Immature natural killer cell (primary cell): Measurements from ENCODE around the gene RASGRF1. TPM values are rescaled to one million over a fixed set of nuclear protein-coding genes. Genes with fewer than 3 reads are reported as not detected.
"Not testable (repeated sequence)": the region's sequence is repeated elsewhere in the genome, so short reads cannot be mapped to it uniquely, and the experiment has no call there.

Experiments
- DNase-seq, 3 donors: peaks; one replicate each; pipeline ENCODE4 v3.0.0; 2022; ENCODE audit warnings: mixed read lengths in 1 of 3
- H3K27ac Mint-ChIP-seq, 6 donors: one replicate each; pipeline ENCODE4 v1.8.0; 2020; ENCODE audit warnings: mixed read lengths in 6 of 6, mild to moderate bottlenecking in 5 of 6, inconsistent platforms in 4 of 6, moderate library complexity in 3 of 6
- H3K27me3 Mint-ChIP-seq, 3 donors: one replicate each; pipeline ENCODE4 v1.8.0; 2020 to 2021; ENCODE audit warnings: low read depth in 3 of 3, mild to moderate bottlenecking in 3 of 3, mixed read lengths in 3 of 3, moderate library complexity in 3 of 3, inconsistent platforms in 1 of 3
- H3K36me3 Mint-ChIP-seq, 3 donors: one replicate each; pipeline ENCODE4 v1.8.0; 2020; ENCODE audit warnings: mixed read lengths in 3 of 3, inconsistent platforms in 2 of 3, mild to moderate bottlenecking in 2 of 3
- H3K4me1 Mint-ChIP-seq, 2 donors: one replicate each; pipeline ENCODE4 v1.8.0; 2020; ENCODE audit warnings: inconsistent platforms in 2 of 2, mild to moderate bottlenecking in 2 of 2, mixed read lengths in 2 of 2, moderate library complexity in 1 of 2
- H3K4me3 Mint-ChIP-seq, 5 donors: one replicate each; pipeline ENCODE4 v1.8.0; 2020; ENCODE audit warnings: mild to moderate bottlenecking in 5 of 5, mixed read lengths in 5 of 5, inconsistent platforms in 3 of 5, moderate library complexity in 3 of 5
- H3K9me3 Mint-ChIP-seq, 6 donors: one replicate each; pipeline ENCODE4 v1.8.0; 2020; ENCODE audit warnings: mild to moderate bottlenecking in 6 of 6, mixed read lengths in 6 of 6, inconsistent platforms in 4 of 6, moderate library complexity in 3 of 6
- polyA plus RNA-seq, 3 donors: library from polyadenylated mRNA; unstranded; fragments of 300-500 nt; fragmentation: Illumina TruSeq; gene quantifications; one replicate each; pipeline ENCODE4 v1.2.3, GENCODE V29; 2021

Gene RASGRF1
- polyA plus RNA-seq, 3 donors from 2014 or later, result not detected

GRCh38 chr15:79115986-79116665, 25.5 kb upstream of the RASGRF1 start:
- H3K27ac Mint-ChIP-seq, result no peak overlapping the region
- no peak overlapping the region for H3K4me3 Mint-ChIP-seq
- H3K4me1 Mint-ChIP-seq, result no peaks in the 10 kb centered on the region
- no peaks in the 10 kb centered on the region for H3K36me3 Mint-ChIP-seq
- peaks cover 0 to 7% (median 0%) of the 10 kb centered on the region in 3 donors for H3K27me3 Mint-ChIP-seq
- DNase-seq, result no peak
- peaks cover 0 to 2% (median 0%) of the 10 kb centered on the region in 6 donors for H3K9me3 Mint-ChIP-seq

GRCh38 chr15:79113831-79114230, 23.3 kb upstream of the RASGRF1 start:
- Mint-ChIP-seq H3K36me3 (peaks cover 0 to 4% (median 0%) of the 10 kb centered on the region in 3 donors), H3K4me1 (no peaks in the 10 kb centered on the region), H3K27ac (no peak overlapping the region), H3K4me3 (no peak overlapping the region), H3K9me3 (peaks cover 0 to 2% (median 0%) of the 10 kb centered on the region in 6 donors), H3K27me3 (peaks cover 0 to 7% (median 2%) of the 10 kb centered on the region in 3 donors)
- no peak for DNase-seq

- not testable (repeated sequence) for H3K27ac Mint-ChIP-seq, H3K36me3 Mint-ChIP-seq, H3K4me1 Mint-ChIP-seq, H3K4me3 Mint-ChIP-seq, DNase-seq, H3K9me3 Mint-ChIP-seq
- peaks cover 2 to 14% (median 6%) of the 10 kb centered on the region in 3 donors for H3K27me3 Mint-ChIP-seq
Observed at GRCh38 chr15:79111404-79111803, 20.8 kb upstream of the RASGRF1 start.

GRCh38 chr15:79105141-79105540, 14.6 kb upstream of the RASGRF1 start:
- Mint-ChIP-seq H3K9me3 (no peaks in the 10 kb centered on the region), H3K4me3 (no peak overlapping the region), H3K4me1 (no peaks in the 10 kb centered on the region), H3K27me3 (peaks cover 8% of the 10 kb centered on the region in 3 donors), H3K27ac (no peak overlapping the region), H3K36me3 (peaks cover 0 to 1% (median 0%) of the 10 kb centered on the region in 3 donors)
- no peak for DNase-seq

GRCh38 chr15:79102595-79102994, 12.0 kb upstream of the RASGRF1 start:
- Mint-ChIP-seq H3K4me3 (no peak overlapping the region), H3K36me3 (no peaks in the 10 kb centered on the region), H3K27ac (no peak overlapping the region), H3K27me3 (peaks cover 6 to 7% (median 6%) of the 10 kb centered on the region in 3 donors), H3K9me3 (no peaks in the 10 kb centered on the region), H3K4me1 (no peaks in the 10 kb centered on the region)
- DNase-seq, result no peak

GRCh38 chr15:79101866-79102581, 11.4 kb upstream of the RASGRF1 start:
- H3K9me3 Mint-ChIP-seq, result no peaks in the 10 kb centered on the region

GRCh38 chr15:79099692-79100091, 9.1 kb upstream of the RASGRF1 start:
- no peak overlapping the region for H3K4me3 Mint-ChIP-seq
- no peak overlapping the region for H3K27ac Mint-ChIP-seq
- no peaks in the 10 kb centered on the region for H3K4me1 Mint-ChIP-seq
- no peak for DNase-seq
- no peaks in the 10 kb centered on the region for H3K9me3 Mint-ChIP-seq
- peaks cover 0 to 7% (median 3%) of the 10 kb centered on the region in 3 donors for H3K27me3 Mint-ChIP-seq
- H3K36me3 Mint-ChIP-seq, result no peaks in the 10 kb centered on the region

More at GRCh38 chr15:79101866-79102581, 11.4 kb upstream of the RASGRF1 start:
- Mint-ChIP-seq H3K36me3 (no peaks in the 10 kb centered on the region), H3K27ac (no peak overlapping the region), H3K4me3 (no peak overlapping the region), H3K27me3 (peaks cover 6 to 11% (median 6%) of the 10 kb centered on the region in 3 donors), H3K4me1 (no peaks in the 10 kb centered on the region)
- DNase-seq, result no peak

- no peaks in the 10 kb centered on the region for H3K4me1 Mint-ChIP-seq
- DNase-seq, result no peak
- no peaks in the 10 kb centered on the region for H3K9me3 Mint-ChIP-seq
- H3K4me3 Mint-ChIP-seq, result no peak overlapping the region
- H3K36me3 Mint-ChIP-seq, result no peaks in the 10 kb centered on the region
- H3K27me3 Mint-ChIP-seq, result peaks cover 5 to 22% (median 6%) of the 10 kb centered on the region in 3 donors
- no peak overlapping the region for H3K27ac Mint-ChIP-seq
Observed at GRCh38 chr15:79094611-79095021, 4.0 kb upstream of the RASGRF1 start.

- Mint-ChIP-seq H3K9me3 (no peaks in the 10 kb centered on the region), H3K27me3 (peaks cover 6 to 28% (median 11%) of the 10 kb centered on the region in 3 donors), H3K36me3 (no peaks in the 10 kb centered on the region), H3K4me1 (no peaks in the 10 kb centered on the region), H3K27ac (no peak overlapping the region), H3K4me3 (no peak overlapping the region)
- DNase-seq, result no peak
Observed at GRCh38 chr15:79093352-79093935, 2.9 kb upstream of the RASGRF1 start.

GRCh38 chr15:79092382-79092781, 1.8 kb upstream of the RASGRF1 start:
- DNase-seq, result no peak
- Mint-ChIP-seq H3K27ac (no peak overlapping the region), H3K4me1 (no peaks in the 10 kb centered on the region), H3K4me3 (peak overlapping the region in 1 of 5 donors; percentile 63), H3K9me3 (no peaks in the 10 kb centered on the region), H3K27me3 (peaks cover 6 to 29% (median 8%) of the 10 kb centered on the region in 3 donors), H3K36me3 (no peaks in the 10 kb centered on the region)

GRCh38 chr15:79091204-79091867, 756 bp upstream of the RASGRF1 start:
- H3K4me3 Mint-ChIP-seq, result no peak overlapping the region
- no peak overlapping the region for H3K27ac Mint-ChIP-seq

GRCh38 chr15:79089890-79090486, 592 bp downstream of the RASGRF1 start:
- Mint-ChIP-seq H3K36me3 (no peaks in the 10 kb centered on the region), H3K9me3 (no peaks in the 10 kb centered on the region), H3K4me3 (no peak overlapping the region), H3K27ac (no peak overlapping the region), H3K27me3 (peaks cover 6 to 27% (median 8%) of the 10 kb centered on the region in 3 donors), H3K4me1 (no peaks in the 10 kb centered on the region)
- DNase-seq, result no peak

More at GRCh38 chr15:79091204-79091867, 756 bp upstream of the RASGRF1 start:
- Mint-ChIP-seq H3K27me3 (peaks cover 6 to 25% (median 8%) of the 10 kb centered on the region in 3 donors), H3K36me3 (no peaks in the 10 kb centered on the region), H3K9me3 (no peaks in the 10 kb centered on the region), H3K4me1 (no peaks in the 10 kb centered on the region)
- DNase-seq, result no peak

GRCh38 chr15:79089331-79089889, 1.2 kb downstream of the RASGRF1 start:
- H3K27me3 Mint-ChIP-seq, result peaks cover 6 to 27% (median 8%) of the 10 kb centered on the region in 3 donors
- no peak overlapping the region for H3K27ac Mint-ChIP-seq
- no peaks in the 10 kb centered on the region for H3K4me1 Mint-ChIP-seq
- no peak for DNase-seq
- H3K36me3 Mint-ChIP-seq, result no peaks in the 10 kb centered on the region
- H3K4me3 Mint-ChIP-seq, result no peak overlapping the region
- no peaks in the 10 kb centered on the region for H3K9me3 Mint-ChIP-seq
